ENCODE results near the gene CATSPERB. TPM values are rescaled to one million over a fixed set of nuclear protein-coding genes. Genes with fewer than 3 reads are reported as not detected.

CATSPERB gene
- 0.11 TPM in 1 of 2 replicates, not detected in the other for total RNA-seq

GRCh38 chr14:91731986-91732385, at the start of gene CATSPERB:
Gene CATSPERB (minus strand): TSS chr14:91732086. CDS start chr14:91729479, 2,607 bp downstream.

Small RNA genes lying within 50 kb of the gene (small RNA-seq; reads per million reads assigned to genes)
- not detected for gene AL133373.1
- not detected for gene POLR3GP1
- gene RF00012, result not detected

Other genes starting within 250 kb of the CATSPERB start
- gene PPP4R3A, start 221.8 kb downstream of the CATSPERB start, total RNA-seq, result 50.0 and 63.5 TPM in 2 replicates
- gene TC2N, start 135.4 kb upstream of the CATSPERB start, total RNA-seq, result 0.39 and 0.43 TPM in 2 replicates
- gene FBLN5, start 215.6 kb upstream of the CATSPERB start, total RNA-seq, result 26.3 and 32.3 TPM in 2 replicates